Loucy (cell line): ENCODE data around the gene MISP3.

Experiments used
- H2AFZ ChIP-seq: fragments of 200-600 bp; sonication (generic); 2 replicates; pipeline ENCODE4 v1.6.0; 2016; ENCODE audit warnings: antibody characterized with exemption, mild to moderate bottlenecking, low read length, moderate library complexity
- H3F3A ChIP-seq: fragments of 200-600 bp; 2 replicates; pipeline ENCODE4 v1.6.0; 2016; ENCODE audit warnings: antibody characterized with exemption, low read depth, mild to moderate bottlenecking
- H3K27me3 ChIP-seq: fragments of 200-600 bp; sonication (generic); 2 replicates; pipeline ENCODE4 v1.6.1; 2014; ENCODE audit warnings: low read length, mild to moderate bottlenecking; ENCODE audit not compliant: insufficient read depth, poor library complexity, severe bottlenecking
- H3K36me3 ChIP-seq: fragments of 200-600 bp; sonication (generic); 2 replicates; pipeline ENCODE4 v1.6.1; 2016; ENCODE audit warnings: low read length; ENCODE audit not compliant: insufficient read depth
- H3K4me1 ChIP-seq: fragments of 200-600 bp; sonication (generic); 2 replicates; pipeline ENCODE4 v1.5.1; 2014; ENCODE audit warnings: low read length, mild to moderate bottlenecking; ENCODE audit not compliant: insufficient read depth, poor library complexity, severe bottlenecking
- H3K4me2 ChIP-seq: fragments of 200-600 bp; sonication (generic); 2 replicates; pipeline ENCODE4 v1.6.0; 2014; ENCODE audit warnings: antibody characterized with exemption, low read length, low read depth, mild to moderate bottlenecking; ENCODE audit not compliant: poor library complexity, severe bottlenecking
- H3K4me3 ChIP-seq: fragments of 200-600 bp; sonication (generic); 2 replicates; pipeline ENCODE4 v1.5.1; 2014; ENCODE audit warnings: low read length, mild to moderate bottlenecking, mixed read lengths; ENCODE audit not compliant: poor library complexity, severe bottlenecking
- H3K79me2 ChIP-seq: fragments of 200-600 bp; sonication (generic); 2 replicates; pipeline ENCODE4 v1.6.1; 2014; ENCODE audit warnings: low read length; ENCODE audit not compliant: insufficient read depth
- H3K9ac ChIP-seq: fragments of 200-600 bp; sonication (generic); 2 replicates; pipeline ENCODE4 v1.6.0; 2014; ENCODE audit warnings: mild to moderate bottlenecking, low read depth, low read length, moderate library complexity; ENCODE audit not compliant: poor library complexity, severe bottlenecking
- H3K9me2 ChIP-seq: fragments of 200-600 bp; sonication (generic); replicated peaks from 2 replicates; pipeline ENCODE4 v1.6.1; 2016; ENCODE audit warnings: low read depth, low read length, mixed read lengths
- H3K9me3 ChIP-seq: fragments of 200-600 bp; sonication (generic); 2 replicates; pipeline ENCODE4 v1.6.1; 2014; ENCODE audit warnings: mild to moderate bottlenecking, antibody characterized with exemption, low read length, low read depth; ENCODE audit not compliant: insufficient read depth
- H4K20me1 ChIP-seq: fragments of 200-600 bp; sonication (generic); 2 replicates; pipeline ENCODE4 v1.6.0; 2014; ENCODE audit warnings: antibody characterized with exemption, low read length, mild to moderate bottlenecking; ENCODE audit not compliant: insufficient read depth, poor library complexity, severe bottlenecking
- EZH2phosphoT487 ChIP-seq: fragments of 200-600 bp; IDR thresholded peaks from 2 replicates; pipeline ENCODE4 v1.6.1; 2018; ENCODE audit warnings: antibody characterized with exemption, mild to moderate bottlenecking, moderate library complexity, borderline replicate concordance
- TF ChIP-seq, protein P1 (sequence below): fragments of 200-600 bp; sonication (generic); conservative IDR thresholded peaks from 2 replicates; pipeline ENCODE4 v1.5.1; 2014; ENCODE audit warnings: mild to moderate bottlenecking, antibody characterized with exemption, low read length

Gene MISP3

GRCh38 chr19:14052470-14052869 lies 20.1 kb upstream of the MISP3 start:
- Histone ChIP-seq H4K20me1 (no peaks in the 10 kb centered on the region), H3F3A (no peaks in the 10 kb centered on the region), H3K9me2 (no peaks in the 10 kb centered on the region), H3K27me3 (no peaks in the 10 kb centered on the region), H3K9ac (no peak overlapping the region), H3K79me2 (no peaks in the 10 kb centered on the region), H3K4me3 (no peak overlapping the region), H2AFZ (no peak overlapping the region), H3K4me1 (no peaks in the 10 kb centered on the region), H3K9me3 (no peaks in the 10 kb centered on the region), H3K4me2 (no peak overlapping the region), H3K36me3 (peaks cover 6% of the 10 kb centered on the region; the same call in 1 of the 2 replicates)
- TF ChIP-seq, protein P1, sequence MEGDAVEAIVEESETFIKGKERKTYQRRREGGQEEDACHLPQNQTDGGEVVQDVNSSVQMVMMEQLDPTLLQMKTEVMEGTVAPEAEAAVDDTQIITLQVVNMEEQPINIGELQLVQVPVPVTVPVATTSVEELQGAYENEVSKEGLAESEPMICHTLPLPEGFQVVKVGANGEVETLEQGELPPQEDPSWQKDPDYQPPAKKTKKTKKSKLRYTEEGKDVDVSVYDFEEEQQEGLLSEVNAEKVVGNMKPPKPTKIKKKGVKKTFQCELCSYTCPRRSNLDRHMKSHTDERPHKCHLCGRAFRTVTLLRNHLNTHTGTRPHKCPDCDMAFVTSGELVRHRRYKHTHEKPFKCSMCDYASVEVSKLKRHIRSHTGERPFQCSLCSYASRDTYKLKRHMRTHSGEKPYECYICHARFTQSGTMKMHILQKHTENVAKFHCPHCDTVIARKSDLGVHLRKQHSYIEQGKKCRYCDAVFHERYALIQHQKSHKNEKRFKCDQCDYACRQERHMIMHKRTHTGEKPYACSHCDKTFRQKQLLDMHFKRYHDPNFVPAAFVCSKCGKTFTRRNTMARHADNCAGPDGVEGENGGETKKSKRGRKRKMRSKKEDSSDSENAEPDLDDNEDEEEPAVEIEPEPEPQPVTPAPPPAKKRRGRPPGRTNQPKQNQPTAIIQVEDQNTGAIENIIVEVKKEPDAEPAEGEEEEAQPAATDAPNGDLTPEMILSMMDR, result no peak
- TF ChIP-seq EZH2phosphoT487, result no peak

GRCh38 chr19:14053032-14053431 lies 19.6 kb upstream of the MISP3 start:
- Histone ChIP-seq H3K79me2 (no peaks in the 10 kb centered on the region), H3K36me3 (peaks cover 6% of the 10 kb centered on the region; the same call in 1 of the 2 replicates), H3F3A (no peaks in the 10 kb centered on the region), H4K20me1 (no peaks in the 10 kb centered on the region), H3K4me2 (no peak overlapping the region), H3K4me3 (no peak overlapping the region), H3K4me1 (no peaks in the 10 kb centered on the region), H3K27me3 (no peaks in the 10 kb centered on the region), H3K9me3 (no peaks in the 10 kb centered on the region), H3K9me2 (no peaks in the 10 kb centered on the region), H3K9ac (no peak overlapping the region), H2AFZ (no peak overlapping the region)
- TF ChIP-seq EZH2phosphoT487, result no peak
- TF ChIP-seq, protein P1, result no peak

DNA sequence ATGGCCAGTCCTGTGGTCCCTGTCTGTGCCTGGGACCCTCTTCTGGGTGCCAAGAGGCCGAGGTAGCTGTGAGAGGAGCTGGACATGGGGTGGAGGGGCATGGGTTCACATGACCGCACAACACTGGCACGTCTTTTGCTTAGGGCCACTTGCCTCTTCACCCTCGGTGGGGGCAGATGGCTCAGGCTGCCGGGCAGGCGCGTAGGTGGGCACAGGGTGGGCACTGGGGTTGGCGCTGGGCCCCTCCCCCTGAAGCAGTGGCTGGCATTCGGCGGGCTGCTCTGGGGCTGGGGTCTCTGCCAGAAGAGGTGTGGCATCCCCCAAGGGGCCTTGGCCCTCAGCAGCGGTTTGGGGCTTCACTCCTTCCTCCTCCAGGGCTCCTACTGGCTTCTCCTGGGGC lies 19.1 kb upstream of the MISP3 start:
- Histone ChIP-seq H3K4me1 (no peaks in the 10 kb centered on the region), H3K9ac (no peak overlapping the region), H3F3A (no peaks in the 10 kb centered on the region), H3K4me3 (no peak overlapping the region), H3K79me2 (no peaks in the 10 kb centered on the region), H3K36me3 (peaks cover 6% of the 10 kb centered on the region; the same call in 1 of the 2 replicates), H3K9me3 (no peaks in the 10 kb centered on the region), H3K9me2 (no peaks in the 10 kb centered on the region), H4K20me1 (no peaks in the 10 kb centered on the region), H3K27me3 (no peaks in the 10 kb centered on the region), H2AFZ (no peak overlapping the region), H3K4me2 (no peak overlapping the region)
- TF ChIP-seq, protein P1, result no peak
- TF ChIP-seq EZH2phosphoT487, result no peak
